Body of pancreas (tissue), 4 donors: ENCODE data around the gene GPR26. TPM values are rescaled to one million over a fixed set of nuclear protein-coding genes. Genes with fewer than 3 reads are reported as not detected.
"Not testable (repeated sequence)": the region's sequence is repeated elsewhere in the genome, so short reads cannot be mapped to it uniquely, and the experiment has no call there.

ENCODE experiments used
- ATAC-seq: fragments of 150-250 bp; one replicate; pipeline ENCODE4 v1.9.1; 2016
- DNase-seq, 4 donors: peaks; one replicate each; pipeline ENCODE4 v3.0.0-alpha.2; 2019
- H3K27ac ChIP-seq, 4 donors: fragments of 200-600 bp; sonication (generic); 1 replicate in 3 of 4; 2 replicates in 1 of 4; pipeline versions ENCODE4 v1.5.1 to v1.6.1; 2016 to 2019; ENCODE audit warnings: mild to moderate bottlenecking in 1 of 4, mixed read lengths in 1 of 4, moderate library complexity in 1 of 4
- H3K27me3 ChIP-seq, 2 donors: fragments of 200-600 bp; sonication (generic); one replicate each; pipeline ENCODE4 v1.6.0; 2016; ENCODE audit warnings: mild to moderate bottlenecking in 1 of 2
- H3K36me3 ChIP-seq, 2 donors: fragments of 200-600 bp; sonication (generic); replicated peaks in 1 of 2; 2 replicates each; pipeline ENCODE4 v1.5.1; 2016; ENCODE audit warnings: low read depth in 2 of 2; ENCODE audit not compliant: insufficient read depth in 1 of 2
- H3K4me1 ChIP-seq: fragments of 200-600 bp; sonication (generic); one replicate; pipeline ENCODE4 v1.6.0; 2016
- H3K4me3 ChIP-seq, 2 donors: fragments of 200-600 bp; sonication (generic); 1 replicate in 1 of 2; 2 replicates in 1 of 2; pipeline ENCODE4 v1.5.1; 2016 to 2019
- H3K9me3 ChIP-seq, 3 donors: fragments of 200-600 bp; sonication (generic); 1 replicate in 2 of 3; 2 replicates in 1 of 3; pipeline ENCODE4 v1.5.1; 2016
- POLR2A ChIP-seq, 3 donors: fragments of 450-650 bp; IDR thresholded peaks; one replicate each; pipeline ENCODE4 v1.6.1; 2016; ENCODE audit warnings: antibody characterized with exemption in 3 of 3, mild to moderate bottlenecking in 2 of 3
- WGBS, 2 donors: methylation state at CpG; one replicate each; pipeline ENCODE4 v1.1.5; 2017; 5-methylcytosine and 5-hydroxymethylcytosine counted together
- intact Hi-C: fragments of 100-400 bp; cut with DNase I; formaldehyde crosslinking; loops from one replicate; pipeline ENCODE4 v1.15.1; 2023
- total RNA-seq, 2 donors: library from RNA; depleted of rRNA; stranded (reverse); fragments of >200 nt; gene quantifications; one replicate each; pipeline ENCODE4 v1.1.0, GENCODE V29; 2016
- TF ChIP-seq, protein P1 (sequence below), 7 experiments: fragments of 450-650 bp in 4 of 7; fragments of 200-600 bp in 3 of 7; sonication (generic) in 3 of 7; IDR thresholded peaks; one replicate each; pipeline ENCODE4 v1.5.1; 2016 to 2019; ENCODE audit warnings: antibody characterized with exemption in 7 of 7

GPR26 gene
- total RNA-seq, 2 donors from 2014 or later = not detected

DNA sequence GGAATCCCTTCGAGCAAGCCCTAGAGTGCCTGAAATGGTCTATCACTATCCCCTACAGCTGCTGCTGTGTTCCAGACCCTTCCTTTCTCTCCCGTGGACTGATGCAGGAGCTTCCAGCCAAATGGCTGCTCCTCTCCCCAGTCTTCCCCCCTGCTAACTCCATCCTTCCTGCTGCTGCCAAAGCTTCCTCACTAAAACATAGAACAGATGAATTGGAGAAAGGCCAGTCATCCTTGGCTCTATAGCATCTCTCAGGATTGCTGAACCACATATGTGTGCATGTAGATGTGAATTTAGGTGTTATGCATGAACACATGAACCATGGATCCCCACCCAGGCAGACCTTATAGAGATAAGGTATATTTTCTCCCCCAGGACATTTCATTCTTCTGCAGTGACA, 60.7 kb downstream of the GPR26 start:
- 63 to 69% methylated on average over 2 of the region's 2 CpGs for WGBS, 2 donors
- H3K27ac ChIP-seq = no peak overlapping the region
- no peak overlapping the region for H3K4me3 ChIP-seq
- H3K4me1 ChIP-seq = no peaks in the 10 kb centered on the region
- ATAC-seq = no peak
- intact Hi-C loops = no loop called here
- no peaks in the 10 kb centered on the region for H3K36me3 ChIP-seq
- H3K27me3 ChIP-seq = no peaks in the 10 kb centered on the region
- no peaks in the 10 kb centered on the region for H3K9me3 ChIP-seq
- DNase-seq = no peak
- TF ChIP-seq, protein P1, sequence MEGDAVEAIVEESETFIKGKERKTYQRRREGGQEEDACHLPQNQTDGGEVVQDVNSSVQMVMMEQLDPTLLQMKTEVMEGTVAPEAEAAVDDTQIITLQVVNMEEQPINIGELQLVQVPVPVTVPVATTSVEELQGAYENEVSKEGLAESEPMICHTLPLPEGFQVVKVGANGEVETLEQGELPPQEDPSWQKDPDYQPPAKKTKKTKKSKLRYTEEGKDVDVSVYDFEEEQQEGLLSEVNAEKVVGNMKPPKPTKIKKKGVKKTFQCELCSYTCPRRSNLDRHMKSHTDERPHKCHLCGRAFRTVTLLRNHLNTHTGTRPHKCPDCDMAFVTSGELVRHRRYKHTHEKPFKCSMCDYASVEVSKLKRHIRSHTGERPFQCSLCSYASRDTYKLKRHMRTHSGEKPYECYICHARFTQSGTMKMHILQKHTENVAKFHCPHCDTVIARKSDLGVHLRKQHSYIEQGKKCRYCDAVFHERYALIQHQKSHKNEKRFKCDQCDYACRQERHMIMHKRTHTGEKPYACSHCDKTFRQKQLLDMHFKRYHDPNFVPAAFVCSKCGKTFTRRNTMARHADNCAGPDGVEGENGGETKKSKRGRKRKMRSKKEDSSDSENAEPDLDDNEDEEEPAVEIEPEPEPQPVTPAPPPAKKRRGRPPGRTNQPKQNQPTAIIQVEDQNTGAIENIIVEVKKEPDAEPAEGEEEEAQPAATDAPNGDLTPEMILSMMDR (IDR thresholded peaks at IDR 0.05) = no peak
- no peak for TF ChIP-seq POLR2A (IDR thresholded peaks at IDR 0.05)

DNA sequence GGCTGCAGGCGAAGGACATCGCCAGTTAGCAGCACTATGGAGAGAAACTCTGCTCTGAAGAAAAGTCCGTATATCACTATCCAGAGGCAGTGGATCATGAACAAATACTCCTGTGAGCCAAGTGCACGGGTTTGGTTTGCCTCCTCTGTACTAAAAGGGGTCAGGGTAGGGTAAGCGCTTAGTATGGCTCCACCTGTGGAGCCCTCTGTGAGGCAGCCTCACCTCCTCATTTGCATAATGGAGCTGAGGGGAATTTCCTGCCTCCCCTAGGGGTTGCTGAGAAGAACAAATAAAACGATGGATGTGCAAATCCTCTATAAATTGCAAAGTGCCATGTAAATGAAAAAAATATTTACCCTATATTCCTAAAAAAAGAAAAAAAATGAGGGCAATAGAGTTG, 63.4 kb downstream of the GPR26 start:
- ATAC-seq = no peak

DNA sequence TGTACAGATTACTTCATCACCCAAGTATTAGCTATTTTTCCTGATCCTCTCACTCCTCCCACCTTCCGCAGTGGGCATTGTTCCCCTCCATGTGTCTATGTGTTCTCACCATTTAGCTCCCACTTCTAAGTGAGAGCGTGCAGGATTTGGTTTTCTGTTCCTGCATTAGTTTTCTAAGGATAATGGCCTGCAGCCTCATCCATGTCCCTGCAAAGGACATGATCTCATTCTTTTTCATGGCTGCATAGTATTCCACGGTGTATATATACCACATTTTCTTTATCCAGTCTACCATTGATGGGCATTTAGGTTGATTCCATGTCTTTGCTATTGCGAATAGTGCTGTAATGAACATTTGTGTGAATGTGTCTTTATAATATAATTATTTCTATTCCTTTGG, 70.8 kb downstream of the GPR26 start:
- intact Hi-C loops, H3K27me3 ChIP-seq, H3K27ac ChIP-seq, ATAC-seq, H3K36me3 ChIP-seq, DNase-seq, H3K4me3 ChIP-seq, H3K9me3 ChIP-seq, H3K4me1 ChIP-seq: not testable (repeated sequence)
- WGBS, 2 donors = 37 to 83% methylated on average over 4 of the region's 4 CpGs

More for the DNA sequence above, 63.4 kb downstream of the GPR26 start:
- Histone ChIP-seq H3K4me1 (no peaks in the 10 kb centered on the region), H3K4me3 (no peak overlapping the region), H3K36me3 (no peaks in the 10 kb centered on the region), H3K27me3 (no peaks in the 10 kb centered on the region), H3K27ac (no peak overlapping the region), H3K9me3 (no peaks in the 10 kb centered on the region)
- WGBS, 2 donors = 44 to 51% methylated on average over 6 of the region's 6 CpGs
- no peak for DNase-seq
- no peak for TF ChIP-seq POLR2A (IDR thresholded peaks at IDR 0.05)
- TF ChIP-seq, protein P1 (IDR thresholded peaks at IDR 0.05) = no peak
- intact Hi-C loops = no loop called here

DNA sequence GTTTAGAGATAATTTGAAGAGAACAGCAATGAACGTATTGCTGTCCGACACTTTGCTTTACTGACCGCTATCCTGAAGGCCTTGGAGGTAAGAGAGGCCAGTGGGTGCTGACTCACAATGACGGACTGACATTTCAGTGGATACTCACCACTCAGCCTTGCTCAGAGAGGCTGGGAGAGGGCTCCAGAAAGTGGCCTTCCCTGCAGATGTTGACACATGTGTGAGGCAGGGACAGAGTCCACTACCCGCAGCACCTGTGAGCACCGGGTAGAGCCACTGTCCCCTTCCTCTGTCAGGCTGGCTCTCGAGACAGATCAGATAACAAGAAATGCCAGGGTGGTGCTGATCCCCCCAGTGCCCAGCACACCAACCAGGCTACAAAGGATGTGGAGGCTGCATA, 75.0 kb downstream of the GPR26 start:
- 48 to 61% methylated on average over 7 of the region's 7 CpGs for WGBS, 2 donors
- ATAC-seq = no peak
- no peak for TF ChIP-seq POLR2A (IDR thresholded peaks at IDR 0.05)
- TF ChIP-seq, protein P1 (IDR thresholded peaks at IDR 0.05) = no peak

DNA sequence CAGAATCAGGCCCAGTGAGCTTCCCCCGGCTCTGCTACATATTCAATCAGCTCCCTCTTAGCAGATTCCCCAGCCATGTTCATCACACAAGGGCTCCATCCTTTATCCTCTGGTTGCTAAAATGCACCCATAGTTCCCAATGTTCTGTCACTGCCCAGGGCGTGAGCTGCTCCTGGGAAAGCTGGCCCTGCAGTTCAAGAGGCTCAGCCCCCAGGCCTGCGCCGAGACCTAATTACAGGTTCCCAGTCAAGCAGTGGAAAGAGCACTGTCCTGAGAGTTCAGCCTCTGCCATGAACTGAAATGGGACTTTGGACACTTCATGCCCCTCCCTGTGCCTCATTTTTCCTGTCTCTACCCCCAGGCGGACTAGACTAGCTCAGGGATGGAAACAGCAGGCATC, 75.6 kb downstream of the GPR26 start:
- no peaks in the 10 kb centered on the region for H3K36me3 ChIP-seq
- DNase-seq (no peak), ATAC-seq (no peak)
- H3K27ac ChIP-seq = no peak overlapping the region
- TF ChIP-seq, protein P1 (IDR thresholded peaks at IDR 0.05) = no peak
- no peak for TF ChIP-seq POLR2A (IDR thresholded peaks at IDR 0.05)
- no peaks in the 10 kb centered on the region for H3K9me3 ChIP-seq
- H3K27me3 ChIP-seq = no peaks in the 10 kb centered on the region
- intact Hi-C loops = no loop called here
- no peaks in the 10 kb centered on the region for H3K4me1 ChIP-seq
- no peak overlapping the region for H3K4me3 ChIP-seq
- WGBS, 2 donors = 68 to 77% methylated on average over 5 of the region's 5 CpGs

More for the DNA sequence above, 75.0 kb downstream of the GPR26 start:
- Histone ChIP-seq H3K27me3 (no peaks in the 10 kb centered on the region), H3K9me3 (no peaks in the 10 kb centered on the region), H3K36me3 (no peaks in the 10 kb centered on the region), H3K27ac (no peak overlapping the region), H3K4me1 (no peaks in the 10 kb centered on the region), H3K4me3 (no peak overlapping the region)
- no peak for DNase-seq
- intact Hi-C loops = no loop called here
